Colonic mucosa (tissue), 4 donors: ENCODE results near the gene AOAH. TPM values are rescaled to one million over a fixed set of nuclear protein-coding genes. Genes with fewer than 3 reads are reported as not detected.

Experiments
- DNase-seq: peaks from one replicate; pipeline ENCODE4 v3.0.0-alpha.2; 2020
- H3K27ac ChIP-seq: fragments of 200-600 bp; one replicate; pipeline ENCODE4 v1.8.0; 2021
- H3K27me3 ChIP-seq: fragments of 200-600 bp; one replicate; pipeline ENCODE4 v1.8.0; 2021
- H3K36me3 ChIP-seq: fragments of 200-600 bp; one replicate; pipeline ENCODE4 v1.8.0; 2021
- H3K4me1 ChIP-seq: fragments of 200-600 bp; one replicate; pipeline ENCODE4 v1.8.0; 2021; ENCODE audit warnings: mild to moderate bottlenecking
- H3K4me3 ChIP-seq: fragments of 200-600 bp; one replicate; pipeline ENCODE4 v1.8.0; 2021
- H3K9ac ChIP-seq, 2 donors: one replicate each; pipeline ENCODE4 v1.7.0; 2013; ENCODE audit warnings: control low read depth in 2 of 2, low read depth in 2 of 2, low read length in 2 of 2
- H3K9me3 ChIP-seq: fragments of 200-600 bp; one replicate; pipeline ENCODE4 v1.8.0; 2021
- intact Hi-C: fragments of 100-400 bp; cut with DNase I; formaldehyde crosslinking; loops from one replicate; pipeline ENCODE4 v1.14.1; 2022
- total RNA-seq, 2 donors: library from RNA; stranded (reverse); fragmentation: NEBNext Ultra II Directional in 1 of 2; extraction: Animal tissue kit (Norgen Biotek cat#: 25700) in 1 of 2; gene quantifications; one replicate each; pipeline ENCODE4 v1.2.1, GENCODE V29; 2021
- TF ChIP-seq, protein P1 (sequence below): fragments of 200-600 bp; IDR thresholded peaks from one replicate; pipeline ENCODE4 v1.8.0; 2022; ENCODE audit warnings: antibody characterized with exemption, mild to moderate bottlenecking
- donor health status: healthy.
- donor health status: DM: no; HTN: no; CAD: no.
- donor health status: DM: no; HTN: no; CAD: no.

The AOAH gene
- total RNA-seq, 2 donors from 2014 or later = 22.2 to 46.1 TPM

DNA sequence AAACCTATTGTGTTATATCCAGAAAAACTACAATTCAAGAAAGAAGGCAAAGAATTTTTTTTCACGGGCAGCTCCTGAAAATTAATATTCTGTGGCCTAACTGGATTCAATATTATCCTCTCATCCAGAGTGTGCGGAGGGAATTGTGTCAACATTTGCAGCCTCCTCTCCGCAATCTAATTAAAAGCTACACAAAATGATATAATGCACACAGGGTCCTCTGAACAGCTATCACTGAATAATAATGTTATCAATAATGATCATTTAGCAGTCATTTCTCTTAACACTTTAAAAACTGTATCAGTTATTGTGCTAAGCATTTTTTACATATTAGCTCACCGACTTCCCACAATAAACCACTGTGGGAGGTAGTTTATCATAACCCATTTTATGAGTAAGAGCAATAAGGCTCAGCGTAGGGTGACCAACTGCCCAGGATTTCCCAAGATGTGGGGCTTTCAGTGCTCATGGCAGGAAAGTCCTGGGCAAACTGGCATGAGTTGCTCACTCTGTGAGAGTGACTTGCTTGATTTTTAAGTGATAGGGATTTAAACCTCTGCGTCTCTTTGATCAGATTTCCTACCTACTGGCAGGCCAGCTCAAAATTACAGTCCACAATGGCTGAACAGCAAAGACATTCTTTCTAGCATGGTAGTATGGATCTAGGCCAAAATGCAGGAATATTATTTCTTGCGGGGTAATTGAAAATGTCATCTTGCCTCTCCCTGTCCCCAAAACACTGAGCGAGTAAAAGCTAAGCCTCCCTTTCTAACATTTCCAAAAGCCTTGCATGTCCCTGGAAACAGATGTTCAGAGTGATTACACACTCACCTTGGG lies 65.7 kb downstream of the AOAH start:
- H3K9me3 ChIP-seq = no peaks in the 10 kb centered on the region
- H3K9ac ChIP-seq = peak overlapping the region in 1 of 2 donors; percentile 7
- peaks cover 9% of the 10 kb centered on the region for H3K4me1 ChIP-seq
- H3K27ac ChIP-seq = peak overlapping the region; percentile 90
- no peaks in the 10 kb centered on the region for H3K27me3 ChIP-seq
- no peak for DNase-seq
- H3K36me3 ChIP-seq = no peaks in the 10 kb centered on the region
- intact Hi-C loops = no loop called here
- TF ChIP-seq, protein P1, sequence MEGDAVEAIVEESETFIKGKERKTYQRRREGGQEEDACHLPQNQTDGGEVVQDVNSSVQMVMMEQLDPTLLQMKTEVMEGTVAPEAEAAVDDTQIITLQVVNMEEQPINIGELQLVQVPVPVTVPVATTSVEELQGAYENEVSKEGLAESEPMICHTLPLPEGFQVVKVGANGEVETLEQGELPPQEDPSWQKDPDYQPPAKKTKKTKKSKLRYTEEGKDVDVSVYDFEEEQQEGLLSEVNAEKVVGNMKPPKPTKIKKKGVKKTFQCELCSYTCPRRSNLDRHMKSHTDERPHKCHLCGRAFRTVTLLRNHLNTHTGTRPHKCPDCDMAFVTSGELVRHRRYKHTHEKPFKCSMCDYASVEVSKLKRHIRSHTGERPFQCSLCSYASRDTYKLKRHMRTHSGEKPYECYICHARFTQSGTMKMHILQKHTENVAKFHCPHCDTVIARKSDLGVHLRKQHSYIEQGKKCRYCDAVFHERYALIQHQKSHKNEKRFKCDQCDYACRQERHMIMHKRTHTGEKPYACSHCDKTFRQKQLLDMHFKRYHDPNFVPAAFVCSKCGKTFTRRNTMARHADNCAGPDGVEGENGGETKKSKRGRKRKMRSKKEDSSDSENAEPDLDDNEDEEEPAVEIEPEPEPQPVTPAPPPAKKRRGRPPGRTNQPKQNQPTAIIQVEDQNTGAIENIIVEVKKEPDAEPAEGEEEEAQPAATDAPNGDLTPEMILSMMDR = no peak
- no peak overlapping the region for H3K4me3 ChIP-seq

DNA sequence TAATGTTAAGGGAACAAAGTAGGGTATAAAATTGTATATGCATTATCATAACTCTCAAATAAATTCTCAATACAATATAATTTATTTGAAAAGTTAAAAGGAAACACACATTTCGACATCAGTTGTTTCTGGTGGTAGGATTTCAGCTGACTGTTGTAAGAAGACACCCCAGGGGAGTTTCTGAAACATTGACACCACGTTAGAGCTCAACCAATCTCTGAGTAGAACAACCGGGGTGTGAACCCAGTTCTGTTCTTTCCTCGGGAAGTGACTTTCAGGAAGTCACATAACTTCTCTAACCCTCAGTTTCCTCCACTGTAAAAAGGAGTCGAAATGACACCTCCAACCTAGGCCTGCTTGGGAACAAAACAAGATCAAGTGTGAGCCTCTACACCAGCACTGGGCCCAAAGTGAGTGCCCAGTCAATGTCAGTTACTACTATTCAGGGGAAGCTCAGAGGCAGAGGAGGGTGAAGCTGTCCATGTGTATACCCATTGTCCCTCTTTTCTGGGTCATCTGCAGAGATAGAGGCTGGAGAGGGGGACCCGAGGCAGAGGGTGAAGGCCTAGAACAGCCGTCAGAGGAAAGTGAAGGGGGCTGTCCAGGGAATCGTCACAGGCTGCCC lies 67.1 kb downstream of the AOAH start:
- H3K27me3 ChIP-seq = no peaks in the 10 kb centered on the region
- H3K9ac ChIP-seq = no peak overlapping the region
- peaks cover 9% of the 10 kb centered on the region for H3K4me1 ChIP-seq
- intact Hi-C loops = no loop called here
- H3K4me3 ChIP-seq = no peak overlapping the region
- no peaks in the 10 kb centered on the region for H3K36me3 ChIP-seq
- DNase-seq = no peak
- no peaks in the 10 kb centered on the region for H3K9me3 ChIP-seq
- TF ChIP-seq, protein P1 = no peak
- no peak overlapping the region for H3K27ac ChIP-seq

DNA sequence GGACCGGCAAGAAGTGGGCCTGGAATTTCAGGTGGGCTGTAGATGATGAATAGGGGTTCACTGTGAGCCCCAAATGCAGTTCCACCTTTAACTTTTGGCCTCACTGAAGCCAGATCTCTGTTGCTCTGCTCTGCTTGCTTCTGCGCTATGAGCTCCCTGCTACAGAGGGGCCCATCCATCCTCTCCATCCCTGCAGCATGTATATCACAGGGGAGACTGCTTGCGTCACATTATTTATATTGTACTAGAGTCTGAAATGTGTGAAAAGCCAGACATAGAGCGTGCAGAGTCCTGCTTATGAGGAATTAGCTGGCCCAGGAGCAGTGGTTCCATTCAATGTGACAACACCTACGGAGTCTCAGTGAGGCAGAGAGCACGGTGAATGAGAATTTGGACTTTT lies 69.9 kb downstream of the AOAH start:
- TF ChIP-seq, protein P1 = no peak
- intact Hi-C loops = no loop called here

DNA sequence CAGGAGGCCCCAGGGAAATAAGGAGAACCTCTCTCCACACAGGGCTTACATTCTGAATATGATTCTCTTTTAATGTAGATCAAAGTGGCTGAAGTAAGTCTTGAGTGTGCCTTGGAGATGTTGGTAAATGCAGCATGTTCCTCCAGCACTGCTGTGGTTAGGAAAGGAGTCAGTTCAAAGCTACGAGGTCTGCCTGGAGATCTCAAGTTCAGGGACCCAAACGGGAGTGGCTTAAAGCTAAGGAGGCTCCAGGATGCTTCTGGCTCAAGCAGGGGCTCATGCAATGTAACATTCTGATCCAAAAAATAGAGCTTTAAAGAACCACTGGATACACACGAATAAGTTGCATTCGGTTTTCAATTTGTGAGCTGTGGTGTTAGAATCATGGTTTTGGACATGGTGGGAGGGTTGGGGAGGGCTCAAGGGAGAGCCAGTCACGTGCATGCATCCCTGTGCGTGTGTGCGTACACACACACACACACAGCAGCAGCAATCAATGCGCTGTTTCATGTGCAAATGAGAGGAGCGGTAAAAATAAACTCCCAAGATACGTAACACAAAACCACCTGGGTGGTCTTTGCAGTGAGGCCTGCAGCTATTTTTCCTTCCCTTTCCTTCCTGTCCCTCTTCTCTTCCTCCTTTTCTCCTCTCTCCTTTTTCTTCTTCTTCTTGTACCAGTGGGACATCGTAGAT lies 70.5 kb downstream of the AOAH start:
- no peak overlapping the region for H3K9ac ChIP-seq
- H3K9me3 ChIP-seq = no peaks in the 10 kb centered on the region
- intact Hi-C loops = no loop called here
- TF ChIP-seq, protein P1 = no peak
- H3K4me3 ChIP-seq = no peak overlapping the region
- H3K36me3 ChIP-seq = no peaks in the 10 kb centered on the region
- H3K27me3 ChIP-seq = no peaks in the 10 kb centered on the region
- H3K27ac ChIP-seq = peak overlapping the region; percentile 31
- peaks cover 5% of the 10 kb centered on the region for H3K4me1 ChIP-seq
- no peak for DNase-seq

More for the DNA sequence above, 69.9 kb downstream of the AOAH start:
- Histone ChIP-seq H3K36me3 (no peaks in the 10 kb centered on the region), H3K9ac (no peak overlapping the region), H3K27me3 (no peaks in the 10 kb centered on the region), H3K4me1 (peaks cover 9% of the 10 kb centered on the region), H3K9me3 (no peaks in the 10 kb centered on the region), H3K4me3 (no peak overlapping the region), H3K27ac (no peak overlapping the region)
- DNase-seq = no peak

DNA sequence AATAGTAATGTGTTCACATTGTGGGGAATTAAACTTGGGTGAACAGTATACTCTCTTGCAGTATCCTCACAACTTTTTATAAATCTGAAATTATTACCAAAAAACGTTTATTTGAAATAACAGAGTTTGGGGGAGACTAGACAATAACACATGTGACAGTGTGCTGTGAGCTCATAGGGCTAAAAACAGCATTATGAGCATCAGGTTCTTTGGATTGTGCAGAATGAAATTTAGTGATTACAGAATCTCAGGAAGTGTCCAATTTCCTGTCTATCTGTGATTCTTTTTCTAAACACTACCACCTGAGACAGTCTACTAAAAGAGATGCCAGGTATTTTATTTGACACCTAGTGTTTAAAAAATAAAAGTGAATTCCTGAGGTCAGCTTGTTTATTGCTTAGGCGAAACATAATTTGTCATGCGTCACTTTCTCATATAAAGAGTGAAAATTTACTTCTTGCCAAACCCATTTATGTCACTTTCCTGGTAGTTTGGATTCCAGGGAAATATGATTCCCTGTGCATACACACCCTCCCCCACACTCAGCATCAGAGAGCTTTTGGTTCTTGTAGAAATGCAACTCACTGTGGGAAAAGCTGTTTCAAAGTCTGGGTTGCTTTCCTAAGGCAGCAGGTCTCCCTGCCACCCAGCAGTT lies 71.2 kb downstream of the AOAH start:
- no peak overlapping the region for H3K9ac ChIP-seq
- H3K27ac ChIP-seq = peak overlapping the region; percentile 31
- intact Hi-C loops = no loop called here
- no peak overlapping the region for H3K4me3 ChIP-seq
- TF ChIP-seq, protein P1 = no peak
- no peaks in the 10 kb centered on the region for H3K36me3 ChIP-seq
- no peaks in the 10 kb centered on the region for H3K27me3 ChIP-seq
- H3K9me3 ChIP-seq = no peaks in the 10 kb centered on the region
- no peaks in the 10 kb centered on the region for H3K4me1 ChIP-seq
- peak; percentile 37 for DNase-seq
